Measurements from ENCODE around the gene GPD1L. TPM values are rescaled to one million over a fixed set of nuclear protein-coding genes. Genes with fewer than 3 reads are reported as not detected.
"Not testable (repeated sequence)": the region's sequence is repeated elsewhere in the genome, so short reads cannot be mapped to it uniquely, and the experiment has no call there.

The GPD1L gene
- total RNA-seq, 1 donor from 2014 or later, result 11.2 TPM

GRCh38 chr3:32066686-32067085 lies 39.7 kb upstream of the GPD1L start:
- H3K4me2 ChIP-seq (ENCODE audit: low read length), result no peak overlapping the region
- no peak for DNase-seq (ENCODE audit: low read depth)
- H3K9ac ChIP-seq (ENCODE audit: low read length), result no peak overlapping the region
- H4K20me1 ChIP-seq (ENCODE audit: insufficient read depth, low read length), result no peaks in the 10 kb centered on the region
- Mint-ChIP-seq H3K9me3 (ENCODE audit: unreplicated experiment) (peaks cover 2% of the 10 kb centered on the region), H3K4me3 (ENCODE audit: unreplicated experiment) (no peak overlapping the region), H3K4me1 (ENCODE audit: low read depth, unreplicated experiment) (peaks cover 3% of the 10 kb centered on the region), H3K27ac (ENCODE audit: unreplicated experiment) (no peak overlapping the region), H3K27me3 (ENCODE audit: low read depth, unreplicated experiment) (no peaks in the 10 kb centered on the region), H3K36me3 (ENCODE audit: low read depth, unreplicated experiment) (no peaks in the 10 kb centered on the region)
- no peak overlapping the region for H2AFZ ChIP-seq (ENCODE audit: low read depth, low read length)
- no peaks in the 10 kb centered on the region for H3K79me2 ChIP-seq (ENCODE audit: insufficient read depth, low read length)
- no peak overlapping the region for H3K27ac ChIP-seq (ENCODE audit: low read depth, low read length)
- no peak for TF ChIP-seq EZH2 (IDR thresholded peaks at IDR 0.05; ENCODE audit: insufficient read depth, low read length)
- TF ChIP-seq, protein P1, sequence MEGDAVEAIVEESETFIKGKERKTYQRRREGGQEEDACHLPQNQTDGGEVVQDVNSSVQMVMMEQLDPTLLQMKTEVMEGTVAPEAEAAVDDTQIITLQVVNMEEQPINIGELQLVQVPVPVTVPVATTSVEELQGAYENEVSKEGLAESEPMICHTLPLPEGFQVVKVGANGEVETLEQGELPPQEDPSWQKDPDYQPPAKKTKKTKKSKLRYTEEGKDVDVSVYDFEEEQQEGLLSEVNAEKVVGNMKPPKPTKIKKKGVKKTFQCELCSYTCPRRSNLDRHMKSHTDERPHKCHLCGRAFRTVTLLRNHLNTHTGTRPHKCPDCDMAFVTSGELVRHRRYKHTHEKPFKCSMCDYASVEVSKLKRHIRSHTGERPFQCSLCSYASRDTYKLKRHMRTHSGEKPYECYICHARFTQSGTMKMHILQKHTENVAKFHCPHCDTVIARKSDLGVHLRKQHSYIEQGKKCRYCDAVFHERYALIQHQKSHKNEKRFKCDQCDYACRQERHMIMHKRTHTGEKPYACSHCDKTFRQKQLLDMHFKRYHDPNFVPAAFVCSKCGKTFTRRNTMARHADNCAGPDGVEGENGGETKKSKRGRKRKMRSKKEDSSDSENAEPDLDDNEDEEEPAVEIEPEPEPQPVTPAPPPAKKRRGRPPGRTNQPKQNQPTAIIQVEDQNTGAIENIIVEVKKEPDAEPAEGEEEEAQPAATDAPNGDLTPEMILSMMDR (IDR thresholded peaks at IDR 0.05; ENCODE audit: insufficient read depth, low read depth, low read length), result no peak
- H3K4me3 ChIP-seq (ENCODE audit: insufficient read depth, low read depth, low read length), result no peak overlapping the region
- FAIRE-seq, result no peak
- no peaks in the 10 kb centered on the region for H3K9me3 ChIP-seq (ENCODE audit: insufficient read depth, low read depth, low read length)
- no peaks in the 10 kb centered on the region for H3K36me3 ChIP-seq (ENCODE audit: insufficient read depth, low read length)
- no peaks in the 10 kb centered on the region for H3K27me3 ChIP-seq (ENCODE audit: insufficient read depth, low read length)
- no peaks in the 10 kb centered on the region for H3K4me1 ChIP-seq (ENCODE audit: insufficient read depth, low read length)

- not testable (repeated sequence) for H3K9me3 ChIP-seq (ENCODE audit: insufficient read depth, low read depth, low read length); H3K9me3 Mint-ChIP-seq (ENCODE audit: unreplicated experiment); H3K36me3 ChIP-seq (ENCODE audit: insufficient read depth, low read length); H3K4me1 ChIP-seq (ENCODE audit: insufficient read depth, low read length); H3K4me2 ChIP-seq (ENCODE audit: low read length); H3K27me3 Mint-ChIP-seq (ENCODE audit: low read depth, unreplicated experiment); H4K20me1 ChIP-seq (ENCODE audit: insufficient read depth, low read length); H3K79me2 ChIP-seq (ENCODE audit: insufficient read depth, low read length); H3K36me3 Mint-ChIP-seq (ENCODE audit: low read depth, unreplicated experiment); H3K4me3 ChIP-seq (ENCODE audit: insufficient read depth, low read depth, low read length); H3K27ac ChIP-seq (ENCODE audit: low read depth, low read length); H3K9ac ChIP-seq (ENCODE audit: low read length); H3K27ac Mint-ChIP-seq (ENCODE audit: unreplicated experiment); H3K4me3 Mint-ChIP-seq (ENCODE audit: unreplicated experiment); H3K4me1 Mint-ChIP-seq (ENCODE audit: low read depth, unreplicated experiment); FAIRE-seq; DNase-seq (ENCODE audit: low read depth); H2AFZ ChIP-seq (ENCODE audit: low read depth, low read length); H3K27me3 ChIP-seq (ENCODE audit: insufficient read depth, low read length)
Measured at GRCh38 chr3:32074194-32074593, 32.2 kb upstream of the GPD1L start.

GRCh38 chr3:32076566-32076965 lies 29.9 kb upstream of the GPD1L start:
- Mint-ChIP-seq H3K9me3 (ENCODE audit: unreplicated experiment) (peaks cover 2% of the 10 kb centered on the region), H3K36me3 (ENCODE audit: low read depth, unreplicated experiment) (no peaks in the 10 kb centered on the region), H3K4me1 (ENCODE audit: low read depth, unreplicated experiment) (peaks cover 7% of the 10 kb centered on the region), H3K27ac (ENCODE audit: unreplicated experiment) (no peak overlapping the region), H3K4me3 (ENCODE audit: unreplicated experiment) (no peak overlapping the region), H3K27me3 (ENCODE audit: low read depth, unreplicated experiment) (no peaks in the 10 kb centered on the region)
- no peaks in the 10 kb centered on the region for H3K4me1 ChIP-seq (ENCODE audit: insufficient read depth, low read length)
- FAIRE-seq, result no peak
- no peaks in the 10 kb centered on the region for H3K27me3 ChIP-seq (ENCODE audit: insufficient read depth, low read length)
- H3K36me3 ChIP-seq (ENCODE audit: insufficient read depth, low read length), result no peaks in the 10 kb centered on the region
- DNase-seq (ENCODE audit: low read depth), result peak; percentile 43
- no peak overlapping the region for H3K9ac ChIP-seq (ENCODE audit: low read length)
- no peak overlapping the region for H3K27ac ChIP-seq (ENCODE audit: low read depth, low read length)
- H3K4me2 ChIP-seq (ENCODE audit: low read length), result peak overlapping the region; percentile 62
- no peak overlapping the region for H2AFZ ChIP-seq (ENCODE audit: low read depth, low read length)
- H3K4me3 ChIP-seq (ENCODE audit: insufficient read depth, low read depth, low read length), result no peak overlapping the region
- H3K9me3 ChIP-seq (ENCODE audit: insufficient read depth, low read depth, low read length), result no peaks in the 10 kb centered on the region
- H3K79me2 ChIP-seq (ENCODE audit: insufficient read depth, low read length), result no peaks in the 10 kb centered on the region
- H4K20me1 ChIP-seq (ENCODE audit: insufficient read depth, low read length), result no peaks in the 10 kb centered on the region
- TF ChIP-seq, protein P1 (IDR thresholded peaks at IDR 0.05; ENCODE audit: insufficient read depth, low read depth, low read length), result no peak
- TF ChIP-seq EZH2 (IDR thresholded peaks at IDR 0.05; ENCODE audit: insufficient read depth, low read length), result no peak

Data from astrocyte (in vitro differentiated cells and primary cell).